Measurements from ENCODE around the gene PPP4R1. TPM values are rescaled to one million over a fixed set of nuclear protein-coding genes. Genes with fewer than 3 reads are reported as not detected.

The PPP4R1 gene
- total RNA-seq (10 to 100 TPM; 31.8 to 55.1 (median 41.1) TPM), polyA plus RNA-seq (10 to 100 TPM; 13.7 to 24.9 TPM)

- H3K4me3 ChIP-seq, result peak within 1 kb of the TSS; percentile 68 to 76 (median 72)
- DNase-seq (peak; percentile 81 to 93 (median 84)), ATAC-seq (peak; percentile 70 to 76 (median 73)), FAIRE-seq (no peak)
- TF ChIP-seq CTCF (IDR thresholded peaks at IDR 0.05), result no peak
- H3K4me1 ChIP-seq, result peaks cover 7 to 18% (median 10%) of the 10 kb centered on the region in 3 donors
- peak within 1 kb of the TSS; percentile 91 to 96 (median 93) for H3K27ac ChIP-seq
- intact Hi-C loops (cut with DNase I), result no loop called here
- no peaks in the 10 kb centered on the region for H3K9me3 ChIP-seq
- 0 to 1% methylated on average over 36 to 127 of the region's 127 CpGs for WGBS, 2 donors
- no peaks in the 10 kb centered on the region for H3K36me3 ChIP-seq
- H3K27me3 ChIP-seq, result no peaks in the 10 kb centered on the region
Measured at GRCh38 chr18:9614401-9615279, at the start of gene PPP4R1. PPP4R1 (minus strand) TSS chr18:9614559; CDS start chr18:9614484, 75 bp downstream.

DNA sequence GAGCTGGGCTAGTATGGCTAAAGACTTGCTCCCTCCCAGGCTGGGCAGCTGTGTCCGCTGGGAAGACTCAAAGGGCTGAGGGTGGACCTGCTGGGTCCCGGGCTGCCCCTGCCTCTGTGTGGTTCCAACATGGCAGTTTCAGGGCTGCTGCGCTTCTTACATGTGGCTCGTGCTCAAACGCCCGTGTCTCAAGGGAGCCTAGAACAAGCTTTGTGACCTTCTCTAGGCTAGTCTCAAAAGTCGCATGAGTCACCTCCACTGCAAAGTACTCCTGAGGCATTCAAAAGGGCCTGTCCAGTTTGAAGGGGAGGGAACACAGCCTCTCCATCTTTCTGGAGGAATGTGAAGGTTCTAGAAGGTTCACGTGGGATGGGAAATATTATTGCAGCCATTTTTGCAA is 49.0 kb upstream of the PPP4R1 start:
- no peaks in the 10 kb centered on the region for H3K4me1 ChIP-seq
- WGBS, 2 donors, result 86 to 87% methylated on average over 8 of the region's 8 CpGs
- intact Hi-C loops (cut with DNase I), result no loop called here
- no peak for ATAC-seq
- no peak overlapping the region for H3K4me3 ChIP-seq
- FAIRE-seq, result no peak
- H3K27ac ChIP-seq, result no peak overlapping the region
- no peak for TF ChIP-seq CTCF (IDR thresholded peaks at IDR 0.05)
- H3K9me3 ChIP-seq, result no peaks in the 10 kb centered on the region
- no peaks in the 10 kb centered on the region for H3K27me3 ChIP-seq
- no peak for DNase-seq
- no peaks in the 10 kb centered on the region for H3K36me3 ChIP-seq

DNA sequence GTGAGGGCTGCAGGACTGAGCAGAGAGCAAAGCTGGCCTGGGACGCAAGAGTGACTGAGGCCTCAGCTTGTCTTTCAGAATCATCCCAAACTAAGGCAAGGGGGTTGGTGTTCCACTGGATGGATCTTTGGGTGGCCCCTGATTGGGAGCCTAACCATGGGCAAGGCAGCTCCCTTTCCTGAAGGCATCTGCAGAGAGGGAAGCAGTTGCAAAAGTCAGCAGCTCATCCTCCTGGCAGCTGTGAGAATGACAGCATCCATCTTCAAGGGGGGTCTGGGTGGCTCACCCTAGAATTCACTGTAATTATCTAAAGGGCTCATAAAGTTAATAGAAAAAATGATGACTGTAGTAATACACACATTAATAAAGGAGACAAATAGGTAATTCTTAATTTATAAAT is 47.2 kb upstream of the PPP4R1 start:
- H3K9me3 ChIP-seq, result no peaks in the 10 kb centered on the region
- intact Hi-C loops (cut with DNase I), result no loop called here
- no peak for TF ChIP-seq CTCF (IDR thresholded peaks at IDR 0.05)
- H3K36me3 ChIP-seq, result no peaks in the 10 kb centered on the region
- 84 to 96% methylated on average over 1 of the region's 1 CpG for WGBS, 2 donors
- no peak overlapping the region for H3K4me3 ChIP-seq
- no peaks in the 10 kb centered on the region for H3K4me1 ChIP-seq
- FAIRE-seq, result no peak
- no peak overlapping the region for H3K27ac ChIP-seq
- DNase-seq, result no peak
- no peaks in the 10 kb centered on the region for H3K27me3 ChIP-seq
- ATAC-seq, result no peak

DNA sequence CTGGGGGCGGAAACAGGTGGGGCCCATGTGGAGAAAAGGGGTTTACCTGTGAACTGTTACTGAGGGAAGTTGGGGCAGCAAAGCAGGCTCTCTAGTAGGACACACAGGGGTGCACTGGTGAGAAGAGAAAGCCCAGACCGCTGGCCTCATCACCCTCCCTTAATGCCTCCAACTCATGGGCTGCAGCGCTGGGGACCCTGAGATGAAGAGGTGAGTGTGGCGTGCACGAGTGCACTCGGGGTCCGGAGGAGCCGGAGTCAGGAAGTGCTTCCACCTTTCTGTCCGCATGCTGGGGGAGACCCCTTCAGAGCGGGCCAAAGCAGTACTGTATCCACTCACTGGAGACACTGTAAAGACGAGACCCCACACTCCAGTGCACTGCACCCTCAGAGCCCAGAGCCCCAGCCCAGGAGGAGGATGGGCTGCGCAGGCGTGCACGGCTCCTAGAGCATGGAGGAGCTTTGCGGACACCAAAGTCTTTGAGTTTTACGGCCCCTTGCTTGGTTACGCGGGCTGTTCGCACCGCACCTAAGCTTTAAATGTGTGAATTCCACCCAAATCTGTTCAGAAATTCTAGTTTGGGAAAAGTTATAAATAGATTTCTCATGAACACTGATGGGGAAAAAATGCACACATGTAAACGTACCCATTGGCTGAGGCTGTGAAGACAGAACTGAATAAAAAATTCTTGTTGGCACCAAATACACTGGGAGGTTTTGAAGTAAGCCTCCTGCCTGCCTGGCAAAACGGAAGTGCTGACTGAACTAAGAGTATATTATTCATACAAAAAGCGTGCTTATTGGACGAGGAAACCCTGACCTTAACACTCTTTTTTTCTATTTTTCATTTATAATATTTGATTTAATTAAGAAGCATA is 45.4 kb upstream of the PPP4R1 start:
- H3K27me3 ChIP-seq, result no peaks in the 10 kb centered on the region
- no peak for DNase-seq
- ATAC-seq, result no peak
- no peaks in the 10 kb centered on the region for H3K4me1 ChIP-seq
- H3K36me3 ChIP-seq, result no peaks in the 10 kb centered on the region
- H3K27ac ChIP-seq, result no peak overlapping the region
- TF ChIP-seq CTCF (IDR thresholded peaks at IDR 0.05), result no peak
- no peak for FAIRE-seq
- no peak overlapping the region for H3K4me3 ChIP-seq
- 90 to 92% methylated on average over 24 of the region's 24 CpGs for WGBS, 2 donors
- intact Hi-C loops (cut with DNase I), result no loop called here
- no peaks in the 10 kb centered on the region for H3K9me3 ChIP-seq

Data from pancreas (tissue), 10 donors.